Activated CD4-positive, alpha-beta T cell treated with anti-CD3 and anti-CD28 coated beads for 24 hours (primary cell): ENCODE data around the gene WNT8A.

ENCODE experiments used
- DNase-seq, 2 donors: peaks; one replicate each; pipeline ENCODE4 v3.0.0-alpha.2; 2020; ENCODE audit warnings: low read depth in 2 of 2

The WNT8A gene

GRCh38 chr5:138091685-138092084 lies 7.9 kb downstream of the WNT8A start:
- DNase-seq = no peak

GRCh38 chr5:138092301-138092700 lies 8.5 kb downstream of the WNT8A start:
- no peak for DNase-seq

- no peak for DNase-seq
Measured at GRCh38 chr5:138093036-138093435, 9.2 kb downstream of the WNT8A start.

- no peak for DNase-seq
Measured at GRCh38 chr5:138095100-138095907, 11.5 kb downstream of the WNT8A start.

GRCh38 chr5:138096363-138096762 lies 12.5 kb downstream of the WNT8A start:
- DNase-seq = no peak

GRCh38 chr5:138096997-138097828 lies 13.4 kb downstream of the WNT8A start:
- DNase-seq = no peak

GRCh38 chr5:138102454-138103318 lies 18.9 kb downstream of the WNT8A start:
- DNase-seq = no peak

- DNase-seq = no peak
Measured at GRCh38 chr5:138103319-138103637, 19.4 kb downstream of the WNT8A start.

GRCh38 chr5:138105709-138106108 lies 21.9 kb downstream of the WNT8A start:
- DNase-seq = no peak

- DNase-seq = no peak
Measured at GRCh38 chr5:138107213-138107612, 23.4 kb downstream of the WNT8A start.

- no peak for DNase-seq
Measured at GRCh38 chr5:138109463-138110265, 25.8 kb downstream of the WNT8A start.

- no peak for DNase-seq
Measured at GRCh38 chr5:138110266-138110963, 26.6 kb downstream of the WNT8A start.

- no peak for DNase-seq
Measured at GRCh38 chr5:138111181-138111580, 27.3 kb downstream of the WNT8A start.

- DNase-seq = no peak
Measured at GRCh38 chr5:138111937-138112336, 28.1 kb downstream of the WNT8A start.

GRCh38 chr5:138115254-138115653 lies 31.4 kb downstream of the WNT8A start:
- DNase-seq = no peak

GRCh38 chr5:138128334-138128733 lies 44.5 kb downstream of the WNT8A start:
- no peak for DNase-seq

- no peak for DNase-seq
Measured at GRCh38 chr5:138129347-138129746, 45.5 kb downstream of the WNT8A start.

- DNase-seq = no peak
Measured at GRCh38 chr5:138132543-138132942, 48.7 kb downstream of the WNT8A start.

GRCh38 chr5:138138949-138139780 lies 55.3 kb downstream of the WNT8A start, which contains the start of gene NME5:
TSS of gene NME5 (minus strand) at chr5:138139428. CDS start at chr5:138138780, 648 bp downstream.
- no peak for DNase-seq

GRCh38 chr5:138139781-138140090 lies 55.9 kb downstream of the WNT8A start:
- no peak for DNase-seq
